ENCODE results near the gene SLC2A2.

Gene SLC2A2

GRCh38 chr3:171026597-171027293 is at the start of gene SLC2A2:
TSS of gene SLC2A2 (minus strand) at chr3:171026720. CDS start at chr3:171026670, 50 bp downstream.
- no peak for DNase-seq

- DNase-seq = no peak
These were observed 45.9 kb upstream of the SLC2A2 start for GRCh38 chr3:171072432-171072831.

- DNase-seq = no peak
These were observed 42.1 kb upstream of the SLC2A2 start for GRCh38 chr3:171068658-171069057.

GRCh38 chr3:171066206-171066605 is 39.7 kb upstream of the SLC2A2 start:
- no peak for DNase-seq

GRCh38 chr3:171065732-171066131 is 39.2 kb upstream of the SLC2A2 start:
- DNase-seq = no peak

GRCh38 chr3:171064461-171064860 is 37.9 kb upstream of the SLC2A2 start:
- no peak for DNase-seq

GRCh38 chr3:171061749-171062148 is 35.2 kb upstream of the SLC2A2 start:
- DNase-seq = no peak

GRCh38 chr3:171059978-171060377 is 33.5 kb upstream of the SLC2A2 start:
- no peak for DNase-seq

GRCh38 chr3:171058873-171059603 is 32.5 kb upstream of the SLC2A2 start:
- no peak for DNase-seq

- no peak for DNase-seq
These were observed 31.5 kb upstream of the SLC2A2 start for GRCh38 chr3:171058058-171058457.

- DNase-seq = no peak
These were observed 30.6 kb upstream of the SLC2A2 start for GRCh38 chr3:171057072-171057471.

GRCh38 chr3:171056528-171056927 is 30.0 kb upstream of the SLC2A2 start:
- DNase-seq = no peak

GRCh38 chr3:171055336-171056178 is 29.0 kb upstream of the SLC2A2 start:
- DNase-seq = no peak

- DNase-seq = no peak
These were observed 28.4 kb upstream of the SLC2A2 start for GRCh38 chr3:171054921-171055320.

GRCh38 chr3:171054231-171054630 is 27.7 kb upstream of the SLC2A2 start:
- no peak for DNase-seq

GRCh38 chr3:171049861-171050444 is 23.4 kb upstream of the SLC2A2 start:
- DNase-seq = no peak

GRCh38 chr3:171046760-171047159 is 20.2 kb upstream of the SLC2A2 start:
- DNase-seq = no peak

GRCh38 chr3:171044835-171045793 is 18.6 kb upstream of the SLC2A2 start:
- DNase-seq = no peak

GRCh38 chr3:171044384-171044783 is 17.9 kb upstream of the SLC2A2 start:
- DNase-seq = no peak

- no peak for DNase-seq
These were observed 13.2 kb upstream of the SLC2A2 start for GRCh38 chr3:171039674-171040073.

GRCh38 chr3:171038342-171038741 is 11.8 kb upstream of the SLC2A2 start:
- DNase-seq = no peak

GRCh38 chr3:171028779-171029232 is 2.3 kb upstream of the SLC2A2 start:
- no peak for DNase-seq
